GM19324 (cell line): ENCODE data around the gene KLHL33.

Source experiments
- ATAC-seq: cut with Tn5 transposase; IDR thresholded peaks from one replicate; pipeline ENCODE4 v1.9.1; 2021; ENCODE audit warnings: mild to moderate bottlenecking, moderate library complexity; ENCODE audit not compliant: unreplicated experiment, low FRiP score

Gene KLHL33

GRCh38 chr14:20415782-20416206 lies 20.2 kb downstream of the KLHL33 start:
- ATAC-seq: no peak

DNA sequence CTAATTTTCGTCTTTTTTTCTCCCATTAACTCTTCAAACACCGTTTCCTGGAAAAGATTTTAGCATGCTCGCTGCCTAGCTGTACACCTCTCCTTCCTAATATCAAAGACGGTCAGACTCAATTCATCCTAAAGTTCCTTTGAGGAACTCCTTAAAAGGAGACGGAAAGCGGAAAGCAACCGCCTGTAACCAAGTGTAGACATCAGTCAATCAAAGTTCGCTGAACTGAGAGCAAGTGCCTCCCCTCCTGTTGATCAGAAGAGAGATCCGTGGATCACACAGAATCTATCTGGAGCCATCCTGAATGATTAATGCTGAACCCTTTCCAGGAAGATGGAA lies 22.3 kb downstream of the KLHL33 start:
- ATAC-seq: no peak

DNA sequence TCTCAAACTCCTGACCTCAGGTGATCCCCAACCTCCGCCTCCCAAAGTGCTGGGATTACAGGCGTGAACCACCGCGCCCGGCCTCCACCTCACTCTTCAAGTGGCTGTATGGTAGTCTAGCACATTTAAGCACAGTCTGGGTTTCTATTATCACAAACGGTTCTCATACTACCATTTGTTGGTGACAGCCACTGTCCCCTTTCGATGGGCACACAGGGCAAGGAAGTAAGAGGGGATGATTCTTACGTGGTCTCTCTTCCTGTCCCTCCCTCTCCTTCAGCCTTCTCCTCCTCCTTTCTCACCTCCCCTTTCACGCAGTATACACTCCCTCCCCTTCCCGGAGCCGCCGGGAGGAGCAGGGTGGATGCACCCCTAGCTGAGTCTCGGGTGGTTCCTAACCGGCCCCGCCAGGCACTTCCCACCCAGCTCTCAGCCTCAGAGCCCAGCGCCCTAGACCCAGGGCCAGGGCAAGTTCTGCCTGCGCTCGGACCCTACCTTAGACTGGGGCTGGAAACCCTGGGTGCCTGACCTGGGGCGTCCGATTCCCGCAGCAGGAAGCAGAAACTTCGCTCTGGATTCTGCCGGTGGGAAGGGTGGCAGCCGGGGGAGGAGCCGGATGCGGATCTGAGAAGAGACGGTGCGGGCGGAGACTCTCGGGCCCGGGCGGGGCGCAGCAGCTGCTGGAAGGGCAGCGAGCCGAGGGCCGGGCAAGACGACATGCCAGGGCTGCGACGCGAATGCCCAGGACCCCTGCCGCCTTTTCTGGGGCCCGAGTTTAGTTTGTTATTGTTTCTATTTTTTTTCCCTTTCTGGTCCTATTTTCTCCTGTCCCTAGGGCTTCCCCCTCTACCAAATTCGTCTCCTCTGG lies 22.9 kb downstream of the KLHL33 start, which contains the start of gene TEP1:
TSS of gene TEP1 (minus strand) at position 626 of the 868 bp plus-strand sequence. CDS start 5,062 bp downstream, outside the sequence.
- peak; percentile 77 for ATAC-seq

- ATAC-seq: peak; percentile 70
These were observed 23.6 kb downstream of the KLHL33 start for GRCh38 chr14:20412411-20412810.

GRCh38 chr14:20409226-20409625 lies 26.7 kb downstream of the KLHL33 start:
- ATAC-seq: no peak

DNA sequence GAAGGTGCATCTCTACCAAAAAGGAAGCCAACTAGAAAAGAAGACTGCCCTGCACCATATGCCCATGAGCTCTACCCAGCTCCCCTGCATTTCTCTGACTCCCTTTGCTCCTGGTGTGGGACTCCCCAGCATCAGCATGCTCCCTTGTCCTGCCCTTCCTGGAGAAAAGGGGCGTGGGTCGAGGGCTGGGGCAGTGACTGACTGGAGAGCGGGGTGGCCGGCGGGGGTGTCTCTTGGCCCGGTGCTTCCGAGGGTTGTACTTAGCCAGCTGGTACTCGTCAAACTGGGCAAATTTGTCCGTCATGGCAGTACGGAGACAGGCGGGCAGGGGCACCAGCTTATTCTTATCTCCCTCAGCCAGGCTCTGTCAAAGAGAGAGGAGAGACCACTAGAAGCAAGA lies 32.4 kb downstream of the KLHL33 start:
- no peak for ATAC-seq

DNA sequence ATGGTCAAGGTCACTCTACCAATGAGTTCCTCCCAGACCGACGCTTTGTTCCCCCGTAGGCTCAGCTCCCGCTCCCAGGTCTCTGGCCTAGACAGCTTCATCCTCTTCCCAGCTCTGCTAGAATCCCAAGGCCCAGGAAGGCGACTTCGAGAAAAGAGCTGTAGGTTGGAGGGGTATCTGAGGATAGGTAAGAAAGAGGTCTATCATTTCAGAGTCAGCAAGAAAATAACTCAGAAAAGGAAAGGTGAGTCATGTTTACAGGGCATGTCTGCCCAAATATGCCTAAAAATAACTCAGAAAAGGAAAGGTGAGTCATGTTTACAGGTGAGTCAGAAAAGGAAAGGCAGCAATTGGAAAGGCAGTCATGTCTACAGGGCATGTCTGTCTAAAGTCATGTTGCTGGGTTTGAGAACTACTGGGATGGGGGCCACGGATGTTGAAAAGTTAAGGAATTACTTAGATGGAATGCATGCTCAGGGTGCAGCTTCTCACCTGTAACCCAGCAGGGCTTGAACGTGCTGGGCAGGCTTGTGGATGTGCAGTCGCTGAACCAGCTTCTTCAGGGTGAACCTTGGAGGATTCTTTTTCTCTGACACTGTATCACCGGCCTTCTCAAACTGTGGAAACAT lies 34.9 kb downstream of the KLHL33 start:
- no peak for ATAC-seq

- ATAC-seq: no peak
These were observed 35.4 kb downstream of the KLHL33 start for GRCh38 chr14:20400589-20400964.

DNA sequence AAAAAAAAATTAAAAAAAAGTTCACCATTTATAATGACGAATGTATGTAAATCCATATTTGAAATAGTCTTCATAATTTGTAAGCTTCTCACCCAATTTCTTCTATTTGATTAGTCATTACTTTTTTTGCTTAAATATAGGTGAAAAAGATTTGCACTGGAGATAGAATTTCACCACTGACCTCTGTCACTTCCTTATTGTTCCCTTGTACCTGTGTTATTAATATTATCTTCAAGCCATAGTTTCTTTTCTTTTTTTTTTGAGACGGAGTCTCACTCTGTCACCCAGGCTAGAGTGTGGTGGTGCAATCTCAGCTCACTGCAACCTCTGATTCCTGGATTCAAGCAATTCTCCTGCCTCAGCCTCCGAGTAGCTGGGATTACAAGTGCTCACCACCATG lies 38.5 kb downstream of the KLHL33 start:
- no peak for ATAC-seq

DNA sequence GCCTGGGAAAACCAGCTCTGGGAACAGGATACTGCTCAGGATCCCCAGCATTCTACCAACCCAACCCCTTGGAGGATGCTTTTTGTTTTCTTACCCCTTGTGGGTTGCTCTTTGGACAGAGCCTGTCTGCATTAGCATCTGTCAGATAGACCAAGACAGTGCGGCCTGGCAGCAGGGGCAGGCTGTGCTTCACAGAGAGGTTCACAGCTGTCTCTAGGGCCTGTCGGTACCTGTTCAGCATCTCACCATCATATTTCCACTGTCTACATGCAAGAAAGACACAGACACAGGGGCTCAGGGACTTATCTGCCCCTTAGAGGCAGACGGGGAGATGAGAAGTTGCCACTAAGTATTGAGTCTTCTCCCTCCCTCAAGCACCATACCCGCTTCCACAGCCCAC lies 44.5 kb downstream of the KLHL33 start:
- no peak for ATAC-seq

- ATAC-seq: no peak
These were observed 47.8 kb downstream of the KLHL33 start for GRCh38 chr14:20388159-20388558.

- ATAC-seq: no peak
These were observed 48.4 kb downstream of the KLHL33 start for GRCh38 chr14:20387576-20387975.

- ATAC-seq: no peak
These were observed 49.6 kb downstream of the KLHL33 start for GRCh38 chr14:20386276-20386855.

DNA sequence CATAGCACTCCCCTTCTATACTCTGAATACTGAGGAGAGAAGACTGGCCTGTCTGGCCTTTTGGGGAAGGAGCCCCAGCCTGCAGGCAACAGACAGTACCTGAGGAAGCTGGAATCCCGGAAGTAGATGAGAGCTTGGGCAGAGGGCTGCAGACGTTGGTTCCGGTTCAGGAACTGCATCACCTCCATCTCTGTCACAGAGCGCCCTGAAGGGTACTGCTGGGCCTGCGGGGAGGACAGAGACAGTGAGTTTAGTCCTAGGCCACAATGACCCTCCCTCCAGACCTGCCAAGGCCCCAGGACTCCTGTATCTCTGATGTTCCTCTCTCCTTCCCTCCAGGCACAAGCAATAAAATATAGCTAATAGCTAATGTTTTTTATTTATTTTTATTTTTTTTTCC lies 51.1 kb downstream of the KLHL33 start:
- no peak for ATAC-seq

DNA sequence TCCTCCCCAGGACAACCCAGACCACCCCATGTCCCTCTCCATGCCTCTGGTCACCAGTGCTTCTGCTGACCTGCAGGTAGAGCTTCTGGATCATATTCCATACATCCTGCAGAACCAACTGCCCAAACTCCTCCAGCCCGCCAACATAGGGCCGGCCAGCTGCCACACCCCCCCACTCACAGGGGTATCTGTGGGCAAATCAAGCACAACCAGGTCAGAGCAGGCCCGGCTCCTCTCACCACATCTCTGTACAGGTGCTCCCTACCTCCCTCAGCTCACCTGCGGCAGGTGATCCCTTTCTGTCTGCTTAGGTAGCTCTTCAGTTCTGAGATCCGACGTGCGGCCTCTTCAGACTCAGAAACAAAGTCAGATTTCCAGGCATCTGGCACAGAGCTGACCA lies 51.6 kb downstream of the KLHL33 start:
- ATAC-seq: no peak

- ATAC-seq: no peak
These were observed 52.3 kb downstream of the KLHL33 start for GRCh38 chr14:20383636-20384035.

DNA sequence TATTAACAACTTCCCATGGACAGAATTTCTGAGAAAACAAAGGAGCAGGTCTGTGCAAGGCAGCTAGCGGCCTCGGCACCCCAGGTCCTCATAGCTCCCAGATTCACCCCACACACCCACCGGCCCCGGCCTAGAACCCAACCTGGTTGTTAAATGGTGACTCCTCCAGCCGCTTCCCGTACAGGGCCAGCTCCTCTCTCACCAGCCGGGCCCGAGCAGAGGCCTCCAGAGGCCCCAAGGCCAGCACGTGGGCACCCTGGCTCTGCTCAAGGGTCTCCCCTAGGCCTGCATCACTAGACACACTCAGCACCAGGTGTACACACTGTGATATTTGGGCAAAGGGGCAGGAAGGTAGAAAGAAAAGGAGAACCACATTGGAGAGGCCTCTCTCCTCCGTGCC lies 52.9 kb downstream of the KLHL33 start:
- no peak for ATAC-seq

DNA sequence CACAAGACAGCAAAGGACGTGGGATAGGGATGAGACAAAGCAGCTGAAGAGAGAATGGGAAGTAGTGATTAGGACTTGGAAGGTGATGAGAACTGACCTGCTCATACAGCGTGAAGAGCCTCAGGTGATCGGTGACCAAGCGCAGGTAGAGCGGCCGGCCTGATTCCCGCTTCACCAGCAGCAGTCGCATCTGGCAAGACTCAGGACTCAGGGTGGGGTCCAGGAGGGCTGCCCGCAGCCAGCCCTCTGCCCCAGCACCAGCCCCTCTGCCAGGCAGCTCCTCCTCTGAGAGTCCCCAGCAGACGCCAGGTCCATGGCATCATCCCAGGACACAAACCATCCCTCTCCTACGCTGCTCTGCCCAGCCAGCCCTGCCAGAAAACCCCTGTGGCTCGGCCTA lies 53.4 kb downstream of the KLHL33 start:
- no peak for ATAC-seq

DNA sequence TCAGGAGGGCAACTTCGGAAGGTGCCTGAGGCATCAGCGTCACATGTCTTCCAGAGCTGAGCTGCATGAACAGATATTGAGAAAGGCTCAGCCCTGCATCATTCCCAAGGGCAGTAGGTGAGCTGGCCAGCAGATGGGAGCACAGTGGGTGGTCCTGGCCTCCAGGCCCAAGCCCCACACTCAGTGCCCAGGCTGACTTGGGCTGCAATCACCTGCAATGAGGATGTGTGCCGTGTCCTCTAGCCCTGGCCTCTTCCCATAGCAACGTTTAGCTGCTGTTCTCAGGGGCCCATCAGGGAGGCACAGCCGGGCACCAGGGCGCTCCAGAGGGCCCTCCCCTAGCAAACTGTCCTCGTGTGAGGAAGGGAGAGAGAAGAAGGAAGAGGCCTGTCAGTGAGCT lies 54.6 kb downstream of the KLHL33 start:
- ATAC-seq: no peak

- no peak for ATAC-seq
These were observed 55.3 kb downstream of the KLHL33 start for GRCh38 chr14:20380681-20381080.

- ATAC-seq: no peak
These were observed 56.2 kb downstream of the KLHL33 start for GRCh38 chr14:20379743-20380142.

DNA sequence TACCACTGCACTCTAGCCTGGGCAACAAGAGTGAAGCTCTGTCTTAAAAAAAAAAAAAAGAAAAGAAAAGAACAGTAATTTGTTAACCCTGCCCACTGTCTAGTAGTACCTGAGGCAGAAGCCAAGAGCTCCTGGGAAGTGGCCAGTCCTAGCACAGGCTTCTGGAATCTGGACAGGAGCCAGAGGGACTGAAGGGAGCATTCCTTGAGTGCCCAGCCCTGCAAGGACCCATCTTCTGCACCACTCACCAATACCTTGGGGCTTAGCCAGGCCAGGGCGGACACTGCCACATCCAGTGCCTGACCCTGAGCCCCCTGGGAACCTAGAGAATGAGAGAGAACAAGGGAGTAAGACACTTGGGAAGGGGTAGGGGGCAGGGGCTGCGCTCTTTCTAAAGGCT lies 58.8 kb downstream of the KLHL33 start:
- ATAC-seq: no peak
